ENCODE results near the gene BTC.
"Not testable (repeated sequence)": the region's sequence is repeated elsewhere in the genome, so short reads cannot be mapped to it uniquely, and the experiment has no call there.

BTC gene

GRCh38 chr4:74794382-74795010 is at the start of gene BTC:
Gene BTC, minus strand, starts transcription at chr4:74794523. Its CDS starts 198 bp downstream, at chr4:74794325.
- no peak for DNase-seq (ENCODE audit: low spot score in 2 of 2)
- peak; percentile 34 for ATAC-seq (ENCODE audit: low read depth)
- H3K27me3 Mint-ChIP-seq, result peaks cover 24% of the 10 kb centered on the region

GRCh38 chr4:74840936-74841509 is 46.7 kb upstream of the BTC start:
- ATAC-seq (ENCODE audit: low read depth) (no peak), DNase-seq (ENCODE audit: low spot score in 2 of 2) (no peak)
- peaks cover 16% of the 10 kb centered on the region for H3K27me3 Mint-ChIP-seq
- no peaks in the 10 kb centered on the region for H3K9me3 Mint-ChIP-seq
- no peaks in the 10 kb centered on the region for H3K4me1 Mint-ChIP-seq
- H3K36me3 Mint-ChIP-seq, result no peaks in the 10 kb centered on the region
- H3K27ac Mint-ChIP-seq, result no peak overlapping the region
- H3K4me3 Mint-ChIP-seq, result no peak overlapping the region

More at GRCh38 chr4:74794382-74795010, at the start of gene BTC:
- Mint-ChIP-seq H3K9me3 (no peaks in the 10 kb centered on the region), H3K4me3 (peak within 1 kb of the TSS; percentile 46), H3K4me1 (no peaks in the 10 kb centered on the region), H3K36me3 (no peaks in the 10 kb centered on the region), H3K27ac (no peak within 1 kb of the TSS)

GRCh38 chr4:74838746-74839370 is 44.5 kb upstream of the BTC start:
- H3K4me1 Mint-ChIP-seq, result no peaks in the 10 kb centered on the region
- no peak for DNase-seq (ENCODE audit: low spot score in 2 of 2)
- H3K27me3 Mint-ChIP-seq, result peaks cover 13% of the 10 kb centered on the region
- H3K4me3 Mint-ChIP-seq, result no peak overlapping the region
- no peak for ATAC-seq (ENCODE audit: low read depth)
- no peaks in the 10 kb centered on the region for H3K36me3 Mint-ChIP-seq
- no peaks in the 10 kb centered on the region for H3K9me3 Mint-ChIP-seq
- H3K27ac Mint-ChIP-seq, result no peak overlapping the region

- Mint-ChIP-seq H3K4me1 (peaks cover 2% of the 10 kb centered on the region), H3K36me3 (no peaks in the 10 kb centered on the region), H3K27ac (no peak overlapping the region), H3K27me3 (no peaks in the 10 kb centered on the region), H3K9me3 (peaks cover 6% of the 10 kb centered on the region), H3K4me3 (no peak overlapping the region)
- DNase-seq (ENCODE audit: low spot score in 2 of 2) (no peak), ATAC-seq (ENCODE audit: low read depth) (no peak)
Observed at GRCh38 chr4:74830928-74831327, 36.6 kb upstream of the BTC start.

- no peak overlapping the region for H3K4me3 Mint-ChIP-seq
- ATAC-seq (ENCODE audit: low read depth) (no peak), DNase-seq (ENCODE audit: low spot score in 2 of 2) (no peak)
- no peak overlapping the region for H3K27ac Mint-ChIP-seq
- H3K4me1 Mint-ChIP-seq, result no peaks in the 10 kb centered on the region
- H3K36me3 Mint-ChIP-seq, result no peaks in the 10 kb centered on the region
- H3K27me3 Mint-ChIP-seq, result peaks cover 10% of the 10 kb centered on the region
- H3K9me3 Mint-ChIP-seq, result peaks cover 1% of the 10 kb centered on the region
Observed at GRCh38 chr4:74823194-74823593, 28.9 kb upstream of the BTC start.

GRCh38 chr4:74822603-74823002 is 28.3 kb upstream of the BTC start:
- no peaks in the 10 kb centered on the region for H3K9me3 Mint-ChIP-seq
- peaks cover 10% of the 10 kb centered on the region for H3K27me3 Mint-ChIP-seq
- no peaks in the 10 kb centered on the region for H3K4me1 Mint-ChIP-seq
- ATAC-seq (ENCODE audit: low read depth) (no peak), DNase-seq (ENCODE audit: low spot score in 2 of 2) (no peak)
- no peak overlapping the region for H3K27ac Mint-ChIP-seq
- H3K4me3 Mint-ChIP-seq, result no peak overlapping the region
- no peaks in the 10 kb centered on the region for H3K36me3 Mint-ChIP-seq

GRCh38 chr4:74821541-74821940 is 27.2 kb upstream of the BTC start:
- Mint-ChIP-seq H3K9me3 (no peaks in the 10 kb centered on the region), H3K27me3 (peaks cover 12% of the 10 kb centered on the region), H3K27ac (no peak overlapping the region), H3K4me3 (no peak overlapping the region), H3K36me3 (no peaks in the 10 kb centered on the region), H3K4me1 (no peaks in the 10 kb centered on the region)
- ATAC-seq (ENCODE audit: low read depth) (no peak), DNase-seq (ENCODE audit: low spot score in 2 of 2) (no peak)

GRCh38 chr4:74814052-74814451 is 19.7 kb upstream of the BTC start:
- Mint-ChIP-seq H3K27ac (no peak overlapping the region), H3K9me3 (no peaks in the 10 kb centered on the region), H3K4me3 (no peak overlapping the region), H3K36me3 (no peaks in the 10 kb centered on the region), H3K4me1 (no peaks in the 10 kb centered on the region), H3K27me3 (peaks cover 16% of the 10 kb centered on the region)
- no peak for DNase-seq (ENCODE audit: low spot score in 2 of 2)
- ATAC-seq (ENCODE audit: low read depth), result no peak

GRCh38 chr4:74812056-74812455 is 17.7 kb upstream of the BTC start:
- ATAC-seq (ENCODE audit: low read depth); H3K27ac Mint-ChIP-seq; DNase-seq (ENCODE audit: low spot score in 2 of 2); H3K4me3 Mint-ChIP-seq; H3K4me1 Mint-ChIP-seq; H3K9me3 Mint-ChIP-seq; H3K36me3 Mint-ChIP-seq: not testable (repeated sequence)
- H3K27me3 Mint-ChIP-seq, result peaks cover 16% of the 10 kb centered on the region

- Mint-ChIP-seq H3K27ac (no peak overlapping the region), H3K4me1 (no peaks in the 10 kb centered on the region), H3K36me3 (no peaks in the 10 kb centered on the region), H3K9me3 (no peaks in the 10 kb centered on the region), H3K4me3 (no peak overlapping the region), H3K27me3 (peaks cover 9% of the 10 kb centered on the region)
- ATAC-seq (ENCODE audit: low read depth) (no peak), DNase-seq (ENCODE audit: low spot score in 2 of 2) (no peak)
Observed at GRCh38 chr4:74805601-74806000, 11.3 kb upstream of the BTC start.

- Mint-ChIP-seq H3K4me3 (no peak overlapping the region), H3K27ac (no peak overlapping the region), H3K27me3 (peaks cover 14% of the 10 kb centered on the region), H3K4me1 (no peaks in the 10 kb centered on the region), H3K9me3 (no peaks in the 10 kb centered on the region), H3K36me3 (no peaks in the 10 kb centered on the region)
- no peak for DNase-seq (ENCODE audit: low spot score in 2 of 2)
- no peak for ATAC-seq (ENCODE audit: low read depth)
Observed at GRCh38 chr4:74800310-74800709, 6.0 kb upstream of the BTC start.

- Mint-ChIP-seq H3K27me3 (peaks cover 22% of the 10 kb centered on the region), H3K9me3 (no peaks in the 10 kb centered on the region), H3K27ac (no peak overlapping the region), H3K4me1 (no peaks in the 10 kb centered on the region), H3K4me3 (no peak overlapping the region), H3K36me3 (no peaks in the 10 kb centered on the region)
- ATAC-seq (ENCODE audit: low read depth) (no peak), DNase-seq (ENCODE audit: low spot score in 2 of 2) (no peak)
Observed at GRCh38 chr4:74796631-74797030, 2.3 kb upstream of the BTC start.

GRCh38 chr4:74793757-74794381 is 454 bp downstream of the BTC start:
- ATAC-seq (ENCODE audit: low read depth) (peak; percentile 68), DNase-seq (ENCODE audit: low spot score in 2 of 2) (no peak)
- H3K36me3 Mint-ChIP-seq, result no peaks in the 10 kb centered on the region
- H3K27me3 Mint-ChIP-seq, result peaks cover 22% of the 10 kb centered on the region
- H3K27ac Mint-ChIP-seq, result no peak overlapping the region
- peak overlapping the region; percentile 46 for H3K4me3 Mint-ChIP-seq
- no peaks in the 10 kb centered on the region for H3K4me1 Mint-ChIP-seq
- H3K9me3 Mint-ChIP-seq, result no peaks in the 10 kb centered on the region

GRCh38 chr4:74790652-74791051 is 3.7 kb downstream of the BTC start:
- no peak overlapping the region for H3K4me3 Mint-ChIP-seq
- peaks cover 14% of the 10 kb centered on the region for H3K27me3 Mint-ChIP-seq
- DNase-seq (ENCODE audit: low spot score in 2 of 2) (no peak), ATAC-seq (ENCODE audit: low read depth) (no peak)
- H3K27ac Mint-ChIP-seq, result no peak overlapping the region
- no peaks in the 10 kb centered on the region for H3K4me1 Mint-ChIP-seq
- H3K36me3 Mint-ChIP-seq, result no peaks in the 10 kb centered on the region
- H3K9me3 Mint-ChIP-seq, result no peaks in the 10 kb centered on the region

Data from memory B cell (primary cell).